CD14-positive monocyte (primary cell): ENCODE results near the gene SLC2A1. TPM values are rescaled to one million over a fixed set of nuclear protein-coding genes. Genes with fewer than 3 reads are reported as not detected.

Experiments
- DNase-seq, 3 donors: peaks; one replicate each; pipeline ENCODE4 v3.0.0-alpha.2; 2011 to 2022
- H2AFZ ChIP-seq: 2 replicates; pipeline ENCODE4 v1.6.0; 2012; ENCODE audit warnings: mild to moderate bottlenecking, low read depth, low read length, inconsistent platforms; ENCODE audit not compliant: insufficient read depth, poor library complexity, severe bottlenecking
- H3K27ac ChIP-seq, 2 donors: 1 replicate in 1 of 2; 2 replicates in 1 of 2; pipeline ENCODE4 v1.5.1; 2012 to 2013; ENCODE audit warnings: low read length in 2 of 2, control low read depth in 1 of 2, inconsistent platforms in 1 of 2, low read depth in 1 of 2, mild to moderate bottlenecking in 1 of 2
- H3K27me3 ChIP-seq, 2 donors: one replicate each; pipeline versions ENCODE4 v1.6.0 to v1.6.1; 2011 to 2013; ENCODE audit warnings: low read length in 2 of 2; ENCODE audit not compliant: control insufficient read depth in 2 of 2, insufficient read depth in 2 of 2
- H3K36me3 ChIP-seq, 2 donors: replicated peaks in 1 of 2; 1 replicate in 1 of 2; 2 replicates in 1 of 2; pipeline versions ENCODE4 v1.5.1 to v1.6.1; 2012 to 2013; ENCODE audit warnings: low read length in 2 of 2, control low read depth in 1 of 2, inconsistent platforms in 1 of 2, mild to moderate bottlenecking in 1 of 2; ENCODE audit not compliant: insufficient read depth in 2 of 2, control insufficient read depth in 1 of 2
- H3K4me1 ChIP-seq, 2 donors: 1 replicate in 1 of 2; 2 replicates in 1 of 2; pipeline versions ENCODE4 v1.5.1 to v1.6.1; 2012 to 2013; ENCODE audit warnings: low read length in 2 of 2, control low read depth in 1 of 2, inconsistent platforms in 1 of 2, mild to moderate bottlenecking in 1 of 2, moderate library complexity in 1 of 2; ENCODE audit not compliant: insufficient read depth in 2 of 2, control insufficient read depth in 1 of 2
- H3K4me2 ChIP-seq: replicated peaks from 2 replicates; pipeline ENCODE3; 2012; ENCODE audit warnings: low read length, moderate library complexity, mild to moderate bottlenecking; ENCODE audit not compliant: poor library complexity, severe bottlenecking; ENCODE audit errors: extremely low read depth
- H3K4me3 ChIP-seq, 3 experiments: fragments of 200-600 bp in 1 of 3; sonication (generic) in 1 of 3; replicated peaks in 1 of 3; 1 replicate in 2 of 3; 2 replicates in 1 of 3; pipeline ENCODE4 v1.5.1; 2011 to 2013; ENCODE audit warnings: low read length in 3 of 3, mild to moderate bottlenecking in 3 of 3, control low read depth in 2 of 3, low read depth in 2 of 3, inconsistent platforms in 1 of 3, moderate library complexity in 1 of 3
- H3K79me2 ChIP-seq: 2 replicates; pipeline ENCODE4 v1.6.0; 2012; ENCODE audit warnings: mild to moderate bottlenecking, control low read depth, inconsistent platforms, low read length, moderate library complexity; ENCODE audit not compliant: insufficient read depth
- H3K9ac ChIP-seq: 2 replicates; pipeline ENCODE4 v1.6.0; 2017; ENCODE audit warnings: low read length, mild to moderate bottlenecking; ENCODE audit not compliant: insufficient read depth, poor library complexity, severe bottlenecking
- H3K9me3 ChIP-seq, 2 donors: replicated peaks in 1 of 2; 1 replicate in 1 of 2; 2 replicates in 1 of 2; pipeline versions ENCODE4 v1.5.1 to v1.6.1; 2012 to 2013; ENCODE audit warnings: low read length in 2 of 2, control low read depth in 1 of 2; ENCODE audit not compliant: control insufficient read depth in 1 of 2, insufficient read depth in 1 of 2
- H4K20me1 ChIP-seq: 2 replicates; pipeline ENCODE4 v1.6.0; 2012; ENCODE audit warnings: mild to moderate bottlenecking, low read length, control low read depth, moderate library complexity; ENCODE audit not compliant: insufficient read depth
- H3K27ac Mint-ChIP-seq, 7 donors: one replicate each; pipeline ENCODE4 v1.8.0; 2020; ENCODE audit warnings: mild to moderate bottlenecking in 7 of 7, mixed read lengths in 7 of 7, moderate library complexity in 6 of 7, inconsistent platforms in 2 of 7
- H3K27me3 Mint-ChIP-seq, 3 donors: one replicate each; pipeline ENCODE4 v1.8.0; 2021 to 2022; ENCODE audit warnings: low read depth in 3 of 3, mild to moderate bottlenecking in 3 of 3, mixed read lengths in 3 of 3, moderate library complexity in 3 of 3, inconsistent platforms in 1 of 3
- H3K36me3 Mint-ChIP-seq, 2 donors: one replicate each; pipeline ENCODE4 v1.8.0; 2020; ENCODE audit warnings: mixed read lengths in 2 of 2, inconsistent platforms in 1 of 2, mild to moderate bottlenecking in 1 of 2
- H3K4me1 Mint-ChIP-seq: one replicate; pipeline ENCODE4 v1.8.0; 2020; ENCODE audit warnings: mild to moderate bottlenecking, mixed read lengths
- H3K4me3 Mint-ChIP-seq, 2 donors: one replicate each; pipeline ENCODE4 v1.8.0; 2020; ENCODE audit warnings: mild to moderate bottlenecking in 2 of 2, mixed read lengths in 2 of 2, moderate library complexity in 1 of 2
- H3K9me3 Mint-ChIP-seq, 7 donors: one replicate each; pipeline ENCODE4 v1.8.0; 2020 to 2022; ENCODE audit warnings: mixed read lengths in 7 of 7, mild to moderate bottlenecking in 6 of 7, moderate library complexity in 6 of 7, inconsistent platforms in 2 of 7
- CTCF ChIP-seq: fragments of 200-600 bp; IDR thresholded peaks from one replicate; pipeline ENCODE4 v1.8.0; 2022; ENCODE audit warnings: antibody characterized with exemption, mild to moderate bottlenecking
- WGBS: methylation state at CpG from one replicate; pipeline ENCODE4 v1.1.5; 2013; ENCODE audit warnings: missing lambda C conversion rate; ENCODE audit not compliant: insufficient coverage; 5-methylcytosine and 5-hydroxymethylcytosine counted together
- intact Hi-C, 2 donors: fragments of 100-400 bp; cut with micrococcal nuclease; formaldehyde crosslinking; loops; one replicate each; pipeline versions ENCODE4 v1.15.0 to v1.15.1; 2023
- polyA plus RNA-seq, 3 donors: library from polyadenylated mRNA; depleted of rRNA in 1 of 3; unstranded in 2 of 3; stranded (reverse) in 1 of 3; fragments of 300-500 nt in 2 of 3; fragments of >200 nt in 1 of 3; fragmentation: Illumina TruSeq in 2 of 3; gene quantifications; 1 replicate in 2 of 3; 2 replicates in 1 of 3; pipeline ENCODE4 v1.2.3, GENCODE V29; 2012 to 2021

SLC2A1 gene
- polyA plus RNA-seq, 3 donors, result 0.56 to 5.0 (median 0.71) TPM

DNA sequence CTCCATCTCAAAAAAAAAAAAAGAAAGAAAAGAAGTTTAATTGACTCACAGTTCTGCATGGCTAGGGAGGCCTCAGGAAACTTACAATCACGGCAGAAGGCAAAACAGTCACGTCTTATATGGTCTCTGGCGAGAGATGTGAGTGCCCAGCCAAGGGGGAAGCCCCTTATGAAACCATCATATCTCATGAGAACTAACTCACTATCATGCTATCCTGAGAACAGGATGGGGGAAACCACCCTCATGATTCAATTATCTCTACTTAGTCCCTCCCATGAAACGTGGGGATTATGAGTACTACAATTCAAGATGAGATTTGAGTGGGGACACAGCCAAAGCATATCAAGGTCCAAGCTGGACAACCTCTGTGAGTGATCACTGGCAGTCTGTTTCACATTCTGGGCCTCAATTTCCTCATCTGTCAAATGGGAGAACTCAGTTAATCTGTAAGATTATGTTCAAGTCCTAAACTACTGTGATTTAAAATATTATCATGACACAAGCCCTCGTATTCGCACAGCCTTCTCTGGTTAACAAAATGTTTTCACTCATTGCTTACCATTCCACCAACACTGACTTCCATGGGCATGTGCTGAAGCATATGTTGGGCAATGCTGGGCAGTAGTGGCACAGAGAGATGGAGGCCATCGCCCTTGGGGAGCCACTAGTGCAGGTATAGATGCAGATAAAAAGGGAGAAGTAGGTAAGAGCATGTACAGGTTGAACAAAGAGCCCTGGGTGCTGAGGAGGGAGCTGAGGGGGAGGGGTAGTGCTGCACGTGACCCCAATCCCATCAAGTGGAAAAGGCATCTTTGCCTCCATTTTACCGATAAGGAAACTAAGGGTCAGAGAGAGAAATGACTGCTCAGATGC, 46.2 kb upstream of the SLC2A1 start:
- no peak for TF ChIP-seq CTCF
- H4K20me1 ChIP-seq, result no peaks in the 10 kb centered on the region
- no peaks in the 10 kb centered on the region for H3K4me1 ChIP-seq
- H3K36me3 ChIP-seq, result no peaks in the 10 kb centered on the region
- H3K9me3 ChIP-seq, result no peaks in the 10 kb centered on the region
- Mint-ChIP-seq H3K36me3 (no peaks in the 10 kb centered on the region), H3K9me3 (peaks cover 0 to 5% (median 0%) of the 10 kb centered on the region in 7 donors), H3K4me3 (no peak overlapping the region), H3K4me1 (no peaks in the 10 kb centered on the region), H3K27ac (no peak overlapping the region), H3K27me3 (peaks cover 7 to 15% (median 12%) of the 10 kb centered on the region in 3 donors)
- no peak overlapping the region for H3K9ac ChIP-seq
- no peak overlapping the region for H3K4me2 ChIP-seq
- H3K4me3 ChIP-seq, result no peak overlapping the region
- H3K27ac ChIP-seq, result no peak overlapping the region
- WGBS, result 93% methylated on average over 2 of the region's 9 CpGs
- intact Hi-C loops, result no loop called here
- peaks cover 0 to 7% of the 10 kb centered on the region in 2 donors for H3K27me3 ChIP-seq
- H2AFZ ChIP-seq, result no peak overlapping the region
- no peaks in the 10 kb centered on the region for H3K79me2 ChIP-seq
- no peak for DNase-seq

DNA sequence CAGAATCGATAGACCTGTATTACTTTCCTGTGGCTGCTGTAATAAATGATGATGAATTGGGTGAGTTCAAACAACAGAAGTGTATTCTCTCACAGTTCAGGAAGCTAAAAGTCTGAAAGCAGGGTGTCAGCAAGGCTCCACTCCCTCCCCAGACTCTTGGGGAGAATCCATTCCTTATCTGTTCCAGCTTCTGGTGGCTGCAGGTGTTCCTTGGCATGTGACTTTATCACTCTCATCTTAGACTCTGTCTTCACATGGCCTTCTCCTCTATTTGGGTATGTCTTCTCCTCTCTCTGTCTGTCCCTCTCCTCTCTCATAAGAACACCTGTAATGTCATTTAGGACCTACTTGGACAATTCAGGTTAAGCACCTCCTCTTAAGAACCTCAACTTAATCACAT, 44.1 kb upstream of the SLC2A1 start:
- Histone ChIP-seq H2AFZ (no peak overlapping the region), H3K4me2 (no peak overlapping the region), H3K4me3 (no peak overlapping the region), H3K9ac (no peak overlapping the region), H3K4me1 (no peaks in the 10 kb centered on the region), H3K27me3 (peaks cover 0 to 4% of the 10 kb centered on the region in 2 donors), H4K20me1 (no peaks in the 10 kb centered on the region), H3K79me2 (no peaks in the 10 kb centered on the region), H3K27ac (no peak overlapping the region), H3K9me3 (no peaks in the 10 kb centered on the region), H3K36me3 (no peaks in the 10 kb centered on the region)
- Mint-ChIP-seq H3K4me3 (no peak overlapping the region), H3K27ac (no peak overlapping the region), H3K27me3 (peaks cover 6 to 10% (median 8%) of the 10 kb centered on the region in 3 donors), H3K4me1 (no peaks in the 10 kb centered on the region), H3K9me3 (peaks cover 0 to 9% (median 0%) of the 10 kb centered on the region in 7 donors), H3K36me3 (no peaks in the 10 kb centered on the region)
- intact Hi-C loops, result no loop called here
- 60% methylated on average over 1 of the region's 1 CpG for WGBS
- TF ChIP-seq CTCF, result no peak
- DNase-seq, result no peak
